ENCODE measurements around the gene ITPK1.

Gene ITPK1

DNA sequence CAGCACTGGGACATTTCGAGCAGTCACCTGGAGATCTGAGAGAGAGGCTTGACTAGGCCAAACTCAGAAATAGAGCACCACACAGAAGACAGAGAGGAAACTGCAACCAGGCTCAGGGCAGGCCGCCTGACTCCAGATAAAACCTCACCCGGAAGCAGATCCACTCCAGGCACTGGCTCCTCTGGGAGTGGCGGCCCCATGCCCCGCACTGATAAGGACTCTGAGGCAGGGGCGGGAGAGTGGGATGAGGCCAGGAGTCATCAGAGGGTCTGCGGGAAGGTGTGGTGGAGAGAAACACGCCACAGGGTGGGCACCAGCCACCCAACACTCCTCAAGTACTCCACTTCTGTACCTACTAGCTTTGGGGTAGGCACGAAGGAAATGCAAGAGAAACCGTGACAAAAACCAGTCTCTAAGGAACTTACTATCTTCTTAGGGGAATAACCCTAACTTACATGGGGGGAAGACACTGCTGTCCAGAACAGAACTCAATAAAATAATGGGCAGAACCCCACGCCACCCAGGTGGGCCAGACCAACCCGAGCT is 121.5 kb downstream of the ITPK1 start:
- Histone ChIP-seq H3K9ac (ENCODE audit: low read length) (no peak overlapping the region), H3K4me1 (ENCODE audit: control insufficient read depth, insufficient read depth, low read length) (peaks cover 18% of the 10 kb centered on the region), H3K36me3 (ENCODE audit: control insufficient read depth, insufficient read depth, low read length) (no peaks in the 10 kb centered on the region)

GRCh38 chr14:92993302-92993701 is 122.4 kb downstream of the ITPK1 start:
- no peaks in the 10 kb centered on the region for H3K36me3 ChIP-seq (ENCODE audit: control insufficient read depth, insufficient read depth, low read length)
- H3K27ac ChIP-seq (ENCODE audit: low read depth, low read length) = peak overlapping the region; percentile 28
- no peaks in the 10 kb centered on the region for H3K27me3 ChIP-seq (ENCODE audit: control insufficient read depth, insufficient read depth, low read length)
- H3K4me3 ChIP-seq (ENCODE audit: low read length) = no peak overlapping the region
- peaks cover 12% of the 10 kb centered on the region for H3K4me1 ChIP-seq (ENCODE audit: control insufficient read depth, insufficient read depth, low read length)
- H3K9ac ChIP-seq (ENCODE audit: low read length) = no peak overlapping the region

More for the DNA sequence above, 121.5 kb downstream of the ITPK1 start:
- no peaks in the 10 kb centered on the region for H3K27me3 ChIP-seq (ENCODE audit: control insufficient read depth, insufficient read depth, low read length)
- no peak overlapping the region for H3K4me3 ChIP-seq (ENCODE audit: low read length)
- peak overlapping the region; percentile 32 for H3K27ac ChIP-seq (ENCODE audit: low read depth, low read length)

DNA sequence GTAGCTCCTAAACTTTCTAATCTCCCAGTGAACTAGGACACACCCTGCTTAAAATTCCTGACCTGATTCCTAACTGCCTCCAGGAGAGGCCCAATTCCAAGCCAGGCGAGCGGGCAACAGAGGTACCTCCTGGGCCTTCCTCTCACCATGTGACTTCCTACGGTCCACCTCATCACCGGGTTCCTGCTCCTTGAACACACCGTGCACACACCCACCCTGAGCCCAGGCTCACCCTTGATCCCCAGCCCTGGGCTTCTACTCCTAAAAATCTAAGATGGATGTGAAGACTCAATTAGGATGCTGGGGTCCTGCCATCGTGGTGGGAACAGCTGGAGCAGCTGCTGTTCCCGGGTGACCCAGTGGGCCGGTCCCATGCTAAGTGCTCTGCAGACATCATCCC is 124.2 kb downstream of the ITPK1 start:
- H3K27me3 ChIP-seq (ENCODE audit: control insufficient read depth, insufficient read depth, low read length) = no peaks in the 10 kb centered on the region
- H3K9ac ChIP-seq (ENCODE audit: low read length) = no peak overlapping the region
- peaks cover 11% of the 10 kb centered on the region for H3K4me1 ChIP-seq (ENCODE audit: control insufficient read depth, insufficient read depth, low read length)
- H3K4me3 ChIP-seq (ENCODE audit: low read length) = no peak overlapping the region
- no peaks in the 10 kb centered on the region for H3K36me3 ChIP-seq (ENCODE audit: control insufficient read depth, insufficient read depth, low read length)
- H3K27ac ChIP-seq (ENCODE audit: low read depth, low read length) = no peak overlapping the region

DNA sequence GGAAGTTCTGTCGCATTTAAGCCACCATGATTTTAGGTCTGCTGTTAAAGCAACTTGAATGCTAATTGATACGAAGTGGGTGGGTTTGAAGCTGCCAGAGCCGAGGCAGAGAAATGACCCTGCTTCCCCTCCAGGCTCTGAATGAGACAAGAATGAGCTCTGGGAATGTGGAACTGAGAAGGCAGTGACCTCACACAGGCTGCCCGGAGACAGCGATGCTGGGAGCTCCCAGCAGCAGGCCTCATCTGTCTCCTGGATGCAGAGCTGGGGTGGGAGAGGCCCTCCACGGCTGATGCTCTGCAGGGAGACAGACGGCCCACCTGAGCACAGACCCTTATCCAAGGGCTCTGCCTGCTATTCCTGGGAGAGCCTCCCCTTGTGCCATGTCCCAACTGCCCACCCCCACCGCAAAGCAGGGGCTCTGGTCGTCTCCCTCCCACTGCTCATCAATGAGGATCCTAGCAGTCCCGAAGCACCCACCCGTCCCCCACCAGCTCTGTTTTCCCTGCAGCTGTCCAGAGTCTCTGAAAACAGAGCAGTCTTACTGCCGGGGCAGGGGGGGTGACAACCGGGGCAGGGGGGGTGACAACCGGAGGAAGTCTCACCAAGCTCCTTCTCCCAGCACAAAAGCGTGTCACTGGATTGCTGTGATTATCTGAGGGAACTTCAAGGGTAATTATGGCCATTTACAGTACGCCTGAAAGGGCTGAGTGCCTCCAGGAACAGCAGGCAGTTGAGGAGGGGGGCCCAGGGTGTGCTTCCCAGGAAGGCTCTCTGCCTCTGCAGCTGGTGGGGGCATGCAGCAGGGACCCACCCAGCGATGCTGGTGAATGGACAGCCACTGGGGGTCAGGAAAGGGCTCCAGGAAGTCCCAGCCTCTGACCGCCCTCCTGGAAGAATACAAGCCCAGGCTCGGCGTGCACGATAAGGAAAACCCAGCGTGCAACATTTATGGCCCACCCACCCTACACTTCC is 125.0 kb downstream of the ITPK1 start:
- H3K9ac ChIP-seq (ENCODE audit: low read length) = no peak overlapping the region
- H3K36me3 ChIP-seq (ENCODE audit: control insufficient read depth, insufficient read depth, low read length) = no peaks in the 10 kb centered on the region
- H3K27me3 ChIP-seq (ENCODE audit: control insufficient read depth, insufficient read depth, low read length) = no peaks in the 10 kb centered on the region
- H3K4me1 ChIP-seq (ENCODE audit: control insufficient read depth, insufficient read depth, low read length) = peaks cover 18% of the 10 kb centered on the region
- H3K27ac ChIP-seq (ENCODE audit: low read depth, low read length) = no peak overlapping the region
- no peak overlapping the region for H3K4me3 ChIP-seq (ENCODE audit: low read length)

GRCh38 chr14:92988786-92989755 is 126.7 kb downstream of the ITPK1 start:
- Histone ChIP-seq H3K4me1 (ENCODE audit: control insufficient read depth, insufficient read depth, low read length) (peaks cover 19% of the 10 kb centered on the region), H3K9ac (ENCODE audit: low read length) (no peak overlapping the region), H3K27me3 (ENCODE audit: control insufficient read depth, insufficient read depth, low read length) (no peaks in the 10 kb centered on the region), H3K36me3 (ENCODE audit: control insufficient read depth, insufficient read depth, low read length) (no peaks in the 10 kb centered on the region), H3K27ac (ENCODE audit: low read depth, low read length) (no peak overlapping the region), H3K4me3 (ENCODE audit: low read length) (no peak overlapping the region)

DNA sequence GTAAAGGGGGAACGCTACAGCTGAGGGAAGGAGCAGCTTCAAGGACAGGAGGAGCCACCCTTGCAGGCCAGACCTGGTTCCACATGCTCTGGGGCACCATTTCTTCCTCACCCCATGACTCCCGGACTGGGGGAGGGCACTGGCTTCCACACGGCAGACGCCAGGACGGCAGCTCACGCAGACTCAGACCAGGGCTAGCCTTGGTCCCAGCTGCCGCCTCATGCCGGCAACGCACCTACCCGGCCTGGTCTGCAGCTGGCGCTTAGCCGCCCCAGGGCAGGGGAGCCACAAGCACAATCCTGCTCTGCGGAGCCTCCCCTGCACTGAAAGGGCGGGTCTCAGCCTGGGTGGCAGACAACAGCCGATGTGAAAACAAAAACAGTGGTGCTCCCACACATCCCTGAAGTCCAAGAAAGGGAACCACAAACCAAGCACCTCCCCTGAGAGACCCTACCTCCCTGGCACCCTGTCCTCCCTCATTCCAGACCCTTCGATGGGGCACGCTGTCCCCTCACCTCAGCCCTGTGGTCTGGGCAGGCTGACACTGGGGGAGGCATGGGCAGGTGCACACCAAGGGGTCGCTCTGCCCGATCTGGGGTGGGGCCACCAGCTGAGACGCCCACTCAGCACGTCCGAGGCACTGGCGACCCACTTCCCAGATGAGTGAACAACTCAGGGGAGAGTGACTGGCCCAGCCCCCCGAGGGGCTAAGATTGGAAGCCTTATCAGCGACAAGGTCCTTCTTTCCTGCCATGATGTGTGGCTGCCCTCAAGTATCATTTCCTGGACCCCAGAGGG is 127.8 kb downstream of the ITPK1 start:
- H3K4me3 ChIP-seq (ENCODE audit: low read length) = no peak overlapping the region
- H3K36me3 ChIP-seq (ENCODE audit: control insufficient read depth, insufficient read depth, low read length) = no peaks in the 10 kb centered on the region
- H3K27me3 ChIP-seq (ENCODE audit: control insufficient read depth, insufficient read depth, low read length) = no peaks in the 10 kb centered on the region
- peaks cover 20% of the 10 kb centered on the region for H3K4me1 ChIP-seq (ENCODE audit: control insufficient read depth, insufficient read depth, low read length)
- peak overlapping the region; percentile 78 for H3K27ac ChIP-seq (ENCODE audit: low read depth, low read length)
- no peak overlapping the region for H3K9ac ChIP-seq (ENCODE audit: low read length)

GRCh38 chr14:92987148-92987570 is 128.6 kb downstream of the ITPK1 start:
- H3K9ac ChIP-seq (ENCODE audit: low read length) = no peak overlapping the region
- H3K36me3 ChIP-seq (ENCODE audit: control insufficient read depth, insufficient read depth, low read length) = no peaks in the 10 kb centered on the region
- no peaks in the 10 kb centered on the region for H3K27me3 ChIP-seq (ENCODE audit: control insufficient read depth, insufficient read depth, low read length)
- no peak overlapping the region for H3K4me3 ChIP-seq (ENCODE audit: low read length)
- peak overlapping the region; percentile 78 for H3K27ac ChIP-seq (ENCODE audit: low read depth, low read length)
- peaks cover 25% of the 10 kb centered on the region for H3K4me1 ChIP-seq (ENCODE audit: control insufficient read depth, insufficient read depth, low read length)

GRCh38 chr14:92986254-92987147 is 129.2 kb downstream of the ITPK1 start:
- no peaks in the 10 kb centered on the region for H3K27me3 ChIP-seq (ENCODE audit: control insufficient read depth, insufficient read depth, low read length)
- no peaks in the 10 kb centered on the region for H3K36me3 ChIP-seq (ENCODE audit: control insufficient read depth, insufficient read depth, low read length)
- H3K9ac ChIP-seq (ENCODE audit: low read length) = no peak overlapping the region
- no peak overlapping the region for H3K4me3 ChIP-seq (ENCODE audit: low read length)
- peak overlapping the region; percentile 78 for H3K27ac ChIP-seq (ENCODE audit: low read depth, low read length)
- H3K4me1 ChIP-seq (ENCODE audit: control insufficient read depth, insufficient read depth, low read length) = peaks cover 25% of the 10 kb centered on the region

DNA sequence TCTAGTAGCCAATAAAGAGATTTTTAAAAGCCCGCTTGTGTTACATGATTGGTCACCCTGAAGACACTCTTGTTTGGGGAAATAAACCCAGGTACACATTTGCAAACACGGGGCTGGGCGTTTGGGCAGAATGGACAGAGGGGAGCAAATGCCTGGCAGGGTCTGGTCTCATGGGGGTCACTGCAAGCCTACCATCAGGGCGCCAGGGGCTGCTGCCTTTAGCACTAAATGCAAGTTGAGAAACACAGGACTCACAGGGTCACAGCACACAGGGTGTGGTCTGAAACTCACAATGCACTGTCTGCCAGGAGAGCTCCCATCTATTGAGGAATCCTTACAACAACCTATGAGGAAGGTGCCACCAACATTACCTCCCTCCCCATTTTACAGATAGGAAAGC is 130.2 kb downstream of the ITPK1 start:
- peaks cover 25% of the 10 kb centered on the region for H3K4me1 ChIP-seq (ENCODE audit: control insufficient read depth, insufficient read depth, low read length)
- peak overlapping the region; percentile 44 for H3K27ac ChIP-seq (ENCODE audit: low read depth, low read length)
- no peaks in the 10 kb centered on the region for H3K27me3 ChIP-seq (ENCODE audit: control insufficient read depth, insufficient read depth, low read length)
- no peaks in the 10 kb centered on the region for H3K36me3 ChIP-seq (ENCODE audit: control insufficient read depth, insufficient read depth, low read length)
- no peak overlapping the region for H3K9ac ChIP-seq (ENCODE audit: low read length)
- H3K4me3 ChIP-seq (ENCODE audit: low read length) = no peak overlapping the region

DNA sequence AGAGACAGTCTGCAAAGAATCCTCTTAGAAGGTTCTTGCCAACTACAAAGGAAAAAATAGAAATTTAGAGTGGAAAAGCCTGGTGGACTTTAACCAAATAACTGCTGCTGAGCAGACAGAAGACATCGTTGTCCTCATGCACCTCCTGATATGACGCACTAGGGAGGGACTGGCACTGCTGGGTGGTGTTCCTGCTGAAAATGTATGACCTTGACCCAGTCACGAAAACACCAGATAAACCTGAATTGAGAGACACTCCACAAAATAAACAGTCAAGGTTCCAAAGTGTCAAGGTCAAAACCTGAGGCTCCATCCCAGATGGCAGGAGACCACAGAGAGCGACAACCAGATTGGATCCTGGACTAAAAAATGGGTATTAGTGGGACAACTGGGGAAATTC is 130.8 kb downstream of the ITPK1 start:
- no peak overlapping the region for H3K4me3 ChIP-seq (ENCODE audit: low read length)

More for the DNA sequence above, 130.8 kb downstream of the ITPK1 start:
- Histone ChIP-seq H3K4me1 (ENCODE audit: control insufficient read depth, insufficient read depth, low read length) (peaks cover 25% of the 10 kb centered on the region), H3K27ac (ENCODE audit: low read depth, low read length) (no peak overlapping the region), H3K36me3 (ENCODE audit: control insufficient read depth, insufficient read depth, low read length) (peaks cover 4% of the 10 kb centered on the region), H3K27me3 (ENCODE audit: control insufficient read depth, insufficient read depth, low read length) (no peaks in the 10 kb centered on the region), H3K9ac (ENCODE audit: low read length) (no peak overlapping the region)

All from rectal smooth muscle tissue (tissue), 1 donor.